Fibroblast of upper back skin (primary cell): ENCODE data around the gene WSCD1.

Experiments
- DNase-seq: peaks from one replicate; pipeline ENCODE4 v3.0.0-alpha.2; 2013

Gene WSCD1

GRCh38 chr17:6086603-6087400 is 16.6 kb downstream of the WSCD1 start:
- no peak for DNase-seq

GRCh38 chr17:6088141-6088540 is 18.0 kb downstream of the WSCD1 start:
- DNase-seq = no peak

GRCh38 chr17:6090253-6090652 is 20.1 kb downstream of the WSCD1 start:
- no peak for DNase-seq

- DNase-seq = no peak
Observed at GRCh38 chr17:6092182-6092902, 22.2 kb downstream of the WSCD1 start.

- DNase-seq = no peak
Observed at GRCh38 chr17:6092903-6093468, 22.8 kb downstream of the WSCD1 start.

- no peak for DNase-seq
Observed at GRCh38 chr17:6094453-6094852, 24.3 kb downstream of the WSCD1 start.

- no peak for DNase-seq
Observed at GRCh38 chr17:6094926-6095325, 24.7 kb downstream of the WSCD1 start.

GRCh38 chr17:6095501-6095900 is 25.3 kb downstream of the WSCD1 start:
- no peak for DNase-seq

- no peak for DNase-seq
Observed at GRCh38 chr17:6096201-6097004, 26.2 kb downstream of the WSCD1 start.

GRCh38 chr17:6097005-6097279 is 26.8 kb downstream of the WSCD1 start:
- no peak for DNase-seq

GRCh38 chr17:6098050-6098822 is 28.1 kb downstream of the WSCD1 start:
- no peak for DNase-seq

GRCh38 chr17:6098823-6099180 is 28.6 kb downstream of the WSCD1 start:
- no peak for DNase-seq

GRCh38 chr17:6099492-6099891 is 29.3 kb downstream of the WSCD1 start:
- DNase-seq = no peak

- DNase-seq = no peak
Observed at GRCh38 chr17:6100146-6100545, 30.0 kb downstream of the WSCD1 start.

GRCh38 chr17:6100891-6101500 is 30.8 kb downstream of the WSCD1 start:
- no peak for DNase-seq

- DNase-seq = no peak
Observed at GRCh38 chr17:6101706-6102105, 31.5 kb downstream of the WSCD1 start.

GRCh38 chr17:6102615-6103014 is 32.4 kb downstream of the WSCD1 start:
- no peak for DNase-seq

- DNase-seq = no peak
Observed at GRCh38 chr17:6104956-6105648, 34.9 kb downstream of the WSCD1 start.

GRCh38 chr17:6105649-6106007 is 35.4 kb downstream of the WSCD1 start:
- no peak for DNase-seq

GRCh38 chr17:6106212-6106611 is 36.0 kb downstream of the WSCD1 start:
- DNase-seq = no peak

- DNase-seq = no peak
Observed at GRCh38 chr17:6107791-6108190, 37.6 kb downstream of the WSCD1 start.

- no peak for DNase-seq
Observed at GRCh38 chr17:6108382-6108781, 38.2 kb downstream of the WSCD1 start.
